PC-9 (cell line): Measurements from ENCODE around the gene MYCT1. TPM values are rescaled to one million over a fixed set of nuclear protein-coding genes. Genes with fewer than 3 reads are reported as not detected.

Experiments
- BruUV-seq: library from RNA; stranded (reverse); fragments of 400-500 nt; replicated peaks from 2 replicates; lab custom pipeline; 2021; lab: Mats Ljungman, UMichigan
- CTCF ChIA-PET: fragments of 300-600 bp; sonication (Branson Sonifier 250); formaldehyde crosslinking; loops from one replicate; lab custom pipeline; 2022; ENCODE audit warnings: antibody characterized with exemption; lab: Charles Lee
- POLR2A ChIA-PET: fragments of 300-600 bp; sonication (Branson Sonifier 250); formaldehyde crosslinking; loops from one replicate; lab custom pipeline; 2022; ENCODE audit warnings: antibody characterized with exemption; ENCODE audit not compliant: unreplicated experiment; lab: Charles Lee
- DNase-seq, 2 experiments: peaks; one replicate each; pipeline versions ENCODE4 v3.0.0 to v3.0.0-alpha.2; 2015 to 2022; ENCODE audit warnings: mixed read lengths in 1 of 2
- H2AFZ ChIP-seq: fragments of 200-600 bp; sonication (generic); 2 replicates; pipeline ENCODE4 v1.8.1; 2017; ENCODE audit warnings: antibody characterized with exemption
- H3F3A ChIP-seq: fragments of 200-600 bp; sonication (generic); 2 replicates; pipeline ENCODE4 v1.8.1; 2017; ENCODE audit warnings: antibody characterized with exemption, mild to moderate bottlenecking, low read depth; ENCODE audit not compliant: insufficient read depth
- H3K27ac ChIP-seq: fragments of 200-600 bp; sonication (generic); 2 replicates; pipeline ENCODE4 v1.6.1; 2016; ENCODE audit warnings: mixed run types
- H3K27me3 ChIP-seq: fragments of 200-600 bp; sonication (generic); 2 replicates; pipeline ENCODE4 v1.6.1; 2016; ENCODE audit warnings: low read depth, mixed run types; ENCODE audit not compliant: insufficient read depth
- H3K36me3 ChIP-seq: fragments of 200-600 bp; sonication (generic); 2 replicates; pipeline ENCODE4 v1.6.1; 2016; ENCODE audit warnings: low read depth, mixed run types
- H3K4me1 ChIP-seq: fragments of 200-600 bp; sonication (generic); replicated peaks from 2 replicates; pipeline ENCODE4 v1.6.1; 2016; ENCODE audit warnings: mixed run types; ENCODE audit not compliant: insufficient read depth
- H3K4me2 ChIP-seq: fragments of 200-600 bp; sonication (generic); 2 replicates; pipeline ENCODE4 v1.6.1; 2017; ENCODE audit warnings: mixed run types
- H3K4me3 ChIP-seq: fragments of 200-600 bp; sonication (generic); 2 replicates; pipeline ENCODE4 v1.6.1; 2016; ENCODE audit warnings: mixed run types
- H3K79me2 ChIP-seq: fragments of 200-600 bp; sonication (generic); 2 replicates; pipeline ENCODE4 v1.6.1; 2017; ENCODE audit warnings: low read depth, mixed run types
- H3K9me2 ChIP-seq: fragments of 200-600 bp; sonication (generic); 2 replicates; pipeline ENCODE4 v1.8.1; 2017; ENCODE audit warnings: mild to moderate bottlenecking; ENCODE audit not compliant: insufficient read depth
- H3K9me3 ChIP-seq: fragments of 200-600 bp; sonication (generic); 2 replicates; pipeline ENCODE4 v1.8.1; 2016; ENCODE audit warnings: low read depth; ENCODE audit not compliant: insufficient read depth
- H4K20me1 ChIP-seq: fragments of 200-600 bp; sonication (generic); 2 replicates; pipeline ENCODE4 v1.8.1; 2017; ENCODE audit not compliant: insufficient read depth
- EZH2 ChIP-seq: fragments of 200-600 bp; sonication (generic); IDR thresholded peaks from 2 replicates; pipeline ENCODE4 v1.8.0; 2017; ENCODE audit warnings: antibody characterized with exemption, low read depth
- intact Hi-C: fragments of 100-400 bp; cut with micrococcal nuclease; formaldehyde crosslinking; loops from one replicate; pipeline ENCODE4 v1.10.0; 2022; ENCODE audit not compliant: unreplicated experiment
- total RNA-seq: library from RNA; stranded (reverse); gene quantifications from 2 replicates; pipeline ENCODE4 v1.2.3, GENCODE V29; 2021
- TF ChIP-seq, protein P1 (sequence below): fragments of 200-600 bp; sonication (generic); conservative IDR thresholded peaks from 2 replicates; pipeline ENCODE4 v1.6.1; 2017; ENCODE audit warnings: mixed run types, antibody characterized with exemption, mild to moderate bottlenecking, moderate library complexity

MYCT1 gene
- total RNA-seq, 1 experiment from 2014 or later, result not detected

DNA sequence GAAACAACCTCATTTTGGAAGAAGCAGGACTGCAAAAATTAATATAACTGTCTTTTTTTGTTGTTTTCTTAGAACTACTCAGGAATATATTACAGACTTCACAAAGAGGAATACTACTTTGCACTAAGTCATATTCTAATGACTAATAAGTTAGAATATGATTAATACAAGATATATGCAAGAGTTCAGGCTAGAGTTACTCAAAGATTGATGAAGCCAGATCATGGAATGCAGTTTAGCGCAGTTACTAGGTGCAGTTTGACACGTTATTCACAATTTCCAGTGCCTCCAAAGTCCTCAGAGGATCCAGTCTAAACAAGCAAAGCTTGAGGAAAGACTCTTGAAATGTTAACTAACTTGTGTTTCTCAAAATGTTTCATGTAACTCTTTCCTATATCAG lies 1.2 kb upstream of the MYCT1 start:
- no peaks in the 10 kb centered on the region for H3K79me2 ChIP-seq

DNA sequence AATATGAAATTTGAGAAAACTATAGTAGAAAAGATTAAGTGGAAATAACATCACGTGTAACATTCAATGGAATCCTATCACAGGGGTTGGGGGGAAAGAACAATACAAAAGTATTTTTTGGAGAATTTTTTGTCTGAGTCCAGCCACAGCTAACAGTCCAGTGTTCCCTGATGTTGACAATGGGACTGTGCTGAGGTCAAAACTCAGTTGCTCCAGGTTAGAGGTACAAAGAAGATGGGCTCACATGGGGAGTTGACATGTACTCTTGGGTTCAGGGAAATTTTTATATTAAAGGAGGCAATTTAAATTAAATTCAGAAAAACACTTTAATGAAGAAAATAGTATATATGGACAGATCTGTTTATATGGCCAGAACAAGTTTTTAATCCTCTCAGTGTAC lies 995 bp downstream of the MYCT1 start:
- Histone ChIP-seq H2AFZ (no peak overlapping the region), H3K9me2 (no peaks in the 10 kb centered on the region), H3K36me3 (no peaks in the 10 kb centered on the region), H3F3A (no peaks in the 10 kb centered on the region), H4K20me1 (no peaks in the 10 kb centered on the region), H3K4me1 (no peaks in the 10 kb centered on the region), H3K4me2 (no peak overlapping the region), H3K4me3 (no peak overlapping the region), H3K79me2 (no peaks in the 10 kb centered on the region), H3K9me3 (no peaks in the 10 kb centered on the region), H3K27me3 (no peaks in the 10 kb centered on the region), H3K27ac (no peak overlapping the region)
- no TSS peak for BruUV-seq
- POLR2A ChIA-PET, result no interaction called here
- no peak for TF ChIP-seq EZH2
- TF ChIP-seq, protein P1, sequence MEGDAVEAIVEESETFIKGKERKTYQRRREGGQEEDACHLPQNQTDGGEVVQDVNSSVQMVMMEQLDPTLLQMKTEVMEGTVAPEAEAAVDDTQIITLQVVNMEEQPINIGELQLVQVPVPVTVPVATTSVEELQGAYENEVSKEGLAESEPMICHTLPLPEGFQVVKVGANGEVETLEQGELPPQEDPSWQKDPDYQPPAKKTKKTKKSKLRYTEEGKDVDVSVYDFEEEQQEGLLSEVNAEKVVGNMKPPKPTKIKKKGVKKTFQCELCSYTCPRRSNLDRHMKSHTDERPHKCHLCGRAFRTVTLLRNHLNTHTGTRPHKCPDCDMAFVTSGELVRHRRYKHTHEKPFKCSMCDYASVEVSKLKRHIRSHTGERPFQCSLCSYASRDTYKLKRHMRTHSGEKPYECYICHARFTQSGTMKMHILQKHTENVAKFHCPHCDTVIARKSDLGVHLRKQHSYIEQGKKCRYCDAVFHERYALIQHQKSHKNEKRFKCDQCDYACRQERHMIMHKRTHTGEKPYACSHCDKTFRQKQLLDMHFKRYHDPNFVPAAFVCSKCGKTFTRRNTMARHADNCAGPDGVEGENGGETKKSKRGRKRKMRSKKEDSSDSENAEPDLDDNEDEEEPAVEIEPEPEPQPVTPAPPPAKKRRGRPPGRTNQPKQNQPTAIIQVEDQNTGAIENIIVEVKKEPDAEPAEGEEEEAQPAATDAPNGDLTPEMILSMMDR, result no peak
- intact Hi-C loops, result no loop called here
- DNase-seq, result no peak
- CTCF ChIA-PET, result no interaction called here

More for the DNA sequence above, 1.2 kb upstream of the MYCT1 start:
- no peaks in the 10 kb centered on the region for H3K9me2 ChIP-seq
- H3F3A ChIP-seq, result no peaks in the 10 kb centered on the region
- no peaks in the 10 kb centered on the region for H3K4me1 ChIP-seq
- intact Hi-C loops, result no loop called here
- ChIA-PET POLR2A (no interaction called here), CTCF (no interaction called here)
- no TSS peak for BruUV-seq
- no peaks in the 10 kb centered on the region for H3K9me3 ChIP-seq
- H3K27ac ChIP-seq, result no peak overlapping the region
- no peak for DNase-seq
- no peaks in the 10 kb centered on the region for H4K20me1 ChIP-seq
- H3K27me3 ChIP-seq, result no peaks in the 10 kb centered on the region
- no peak overlapping the region for H3K4me3 ChIP-seq
- H2AFZ ChIP-seq, result no peak overlapping the region
- no peak overlapping the region for H3K4me2 ChIP-seq
- no peaks in the 10 kb centered on the region for H3K36me3 ChIP-seq
- TF ChIP-seq, protein P1, result no peak
- TF ChIP-seq EZH2, result no peak

DNA sequence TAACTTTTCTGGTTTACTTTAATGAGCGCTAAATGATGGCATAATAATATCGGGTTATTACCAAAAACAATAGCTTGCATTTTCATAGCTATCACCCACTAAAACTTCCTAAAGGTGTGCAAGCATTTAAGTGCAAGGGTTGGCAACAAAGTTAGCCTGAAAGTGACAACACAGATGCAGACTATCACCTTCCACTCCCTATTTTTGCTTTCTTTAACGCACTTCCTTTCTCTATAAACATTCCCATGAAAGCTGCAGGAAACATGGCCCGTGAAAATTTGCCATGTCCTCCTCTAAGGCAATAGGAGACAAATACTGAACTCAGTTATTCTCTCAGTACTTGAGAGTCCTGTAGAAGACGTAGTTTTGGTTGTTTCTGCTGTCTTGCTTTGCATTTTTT lies 2.7 kb downstream of the MYCT1 start:
- no peak for DNase-seq
- POLR2A ChIA-PET, result no interaction called here
- no peak overlapping the region for H2AFZ ChIP-seq
- no peak overlapping the region for H3K27ac ChIP-seq
- BruUV-seq, result no TSS peak
- H3K4me2 ChIP-seq, result no peak overlapping the region
- intact Hi-C loops, result no loop called here
- no peaks in the 10 kb centered on the region for H3K9me3 ChIP-seq
- CTCF ChIA-PET, result no interaction called here
- H3K4me1 ChIP-seq, result no peaks in the 10 kb centered on the region
- H3K27me3 ChIP-seq, result no peaks in the 10 kb centered on the region
- no peaks in the 10 kb centered on the region for H3F3A ChIP-seq
- no peak overlapping the region for H3K4me3 ChIP-seq
- no peaks in the 10 kb centered on the region for H3K79me2 ChIP-seq
- no peaks in the 10 kb centered on the region for H3K36me3 ChIP-seq
- H4K20me1 ChIP-seq, result no peaks in the 10 kb centered on the region
- no peaks in the 10 kb centered on the region for H3K9me2 ChIP-seq
- TF ChIP-seq, protein P1, result no peak
